Tibial nerve (tissue), 4 donors: ENCODE results near the gene ALKBH8. TPM values are rescaled to one million over a fixed set of nuclear protein-coding genes. Genes with fewer than 3 reads are reported as not detected.

Experiments
- DNase-seq, 2 donors: peaks; one replicate each; pipeline ENCODE4 v3.0.0-alpha.2; 2019; ENCODE audit warnings: low spot score in 2 of 2
- H3K27ac ChIP-seq, 4 donors: fragments of 200-600 bp; sonication (generic) in 3 of 4; one replicate each; pipeline ENCODE4 v1.5.1; 2017 to 2019; ENCODE audit warnings: mild to moderate bottlenecking in 1 of 4
- H3K27me3 ChIP-seq, 2 donors: fragments of 200-600 bp; sonication (generic) in 1 of 2; one replicate each; pipeline versions ENCODE4 v1.5.1 to v1.6.0; 2017 to 2019
- H3K36me3 ChIP-seq, 3 donors: fragments of 200-600 bp; sonication (generic); one replicate each; pipeline ENCODE4 v1.5.1; 2018 to 2019
- H3K4me1 ChIP-seq, 4 donors: fragments of 200-600 bp; sonication (generic) in 3 of 4; one replicate each; pipeline ENCODE4 v1.5.1; 2017 to 2019
- H3K4me3 ChIP-seq, 4 donors: fragments of 200-600 bp; sonication (generic) in 3 of 4; one replicate each; pipeline ENCODE4 v1.5.1; 2017 to 2019; ENCODE audit warnings: mild to moderate bottlenecking in 1 of 4, moderate library complexity in 1 of 4
- H3K9me3 ChIP-seq, 4 donors: fragments of 200-600 bp; sonication (generic) in 3 of 4; one replicate each; pipeline ENCODE4 v1.5.1; 2017 to 2019
- EP300 ChIP-seq, 2 donors: sonication (generic); formaldehyde crosslinking; IDR thresholded peaks; one replicate each; pipeline ENCODE4 v1.6.1; 2017; ENCODE audit warnings: antibody characterized with exemption in 2 of 2, mild to moderate bottlenecking in 1 of 2
- POLR2A ChIP-seq, 2 donors: fragments of 450-650 bp; IDR thresholded peaks; one replicate each; pipeline ENCODE4 v1.6.1; 2017; ENCODE audit warnings: antibody characterized with exemption in 2 of 2, mild to moderate bottlenecking in 2 of 2, moderate library complexity in 2 of 2
- WGBS, 2 donors: methylation state at CpG; one replicate each; pipeline ENCODE4 v1.1.5; 2018; 5-methylcytosine and 5-hydroxymethylcytosine counted together
- total RNA-seq, 4 donors: library from RNA; depleted of rRNA; stranded (reverse); fragments of >200 nt; gene quantifications; one replicate each; pipeline ENCODE4 v1.1.0, GENCODE V29; 2016
- TF ChIP-seq, protein P1 (sequence below), 5 experiments: fragments of 200-600 bp in 3 of 5; fragments of 450-650 bp in 2 of 5; sonication (generic) in 3 of 5; IDR thresholded peaks; one replicate each; pipeline ENCODE4 v1.5.1; 2016 to 2019; ENCODE audit warnings: antibody characterized with exemption in 5 of 5, mild to moderate bottlenecking in 3 of 5, moderate library complexity in 2 of 5

Gene ALKBH8
- total RNA-seq, 4 donors from 2014 or later = 3.6 to 6.3 (median 5.5) TPM

DNA sequence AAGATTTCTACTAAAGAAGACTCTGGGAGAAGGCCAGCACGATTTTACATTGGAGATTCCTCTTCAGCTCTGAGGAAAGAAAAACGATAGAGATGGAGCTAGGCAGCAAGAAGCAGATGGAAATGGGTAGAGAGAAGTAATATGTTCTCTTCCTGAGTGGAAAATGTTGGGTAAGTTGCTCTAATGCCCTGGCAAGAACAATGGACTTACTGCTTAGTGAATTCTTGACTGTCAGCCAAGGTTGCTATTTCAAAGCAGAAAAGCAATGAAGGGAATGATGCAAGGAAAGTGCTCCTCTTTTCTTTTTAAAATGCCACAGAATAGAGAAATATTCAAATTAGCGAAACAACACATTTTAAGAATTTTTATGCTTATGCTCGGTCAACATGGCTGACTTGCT lies 69.5 kb downstream of the ALKBH8 start:
- DNase-seq = no peak
- Histone ChIP-seq H3K4me1 (peaks cover 0 to 9% (median 0%) of the 10 kb centered on the region in 4 donors), H3K9me3 (no peaks in the 10 kb centered on the region), H3K27ac (no peak overlapping the region), H3K27me3 (no peaks in the 10 kb centered on the region), H3K4me3 (no peak overlapping the region), H3K36me3 (peaks cover 0 to 5% (median 0%) of the 10 kb centered on the region in 3 donors)
- no peak for TF ChIP-seq EP300 (IDR thresholded peaks at IDR 0.05)
- no peak for TF ChIP-seq POLR2A (IDR thresholded peaks at IDR 0.05)
- TF ChIP-seq, protein P1, sequence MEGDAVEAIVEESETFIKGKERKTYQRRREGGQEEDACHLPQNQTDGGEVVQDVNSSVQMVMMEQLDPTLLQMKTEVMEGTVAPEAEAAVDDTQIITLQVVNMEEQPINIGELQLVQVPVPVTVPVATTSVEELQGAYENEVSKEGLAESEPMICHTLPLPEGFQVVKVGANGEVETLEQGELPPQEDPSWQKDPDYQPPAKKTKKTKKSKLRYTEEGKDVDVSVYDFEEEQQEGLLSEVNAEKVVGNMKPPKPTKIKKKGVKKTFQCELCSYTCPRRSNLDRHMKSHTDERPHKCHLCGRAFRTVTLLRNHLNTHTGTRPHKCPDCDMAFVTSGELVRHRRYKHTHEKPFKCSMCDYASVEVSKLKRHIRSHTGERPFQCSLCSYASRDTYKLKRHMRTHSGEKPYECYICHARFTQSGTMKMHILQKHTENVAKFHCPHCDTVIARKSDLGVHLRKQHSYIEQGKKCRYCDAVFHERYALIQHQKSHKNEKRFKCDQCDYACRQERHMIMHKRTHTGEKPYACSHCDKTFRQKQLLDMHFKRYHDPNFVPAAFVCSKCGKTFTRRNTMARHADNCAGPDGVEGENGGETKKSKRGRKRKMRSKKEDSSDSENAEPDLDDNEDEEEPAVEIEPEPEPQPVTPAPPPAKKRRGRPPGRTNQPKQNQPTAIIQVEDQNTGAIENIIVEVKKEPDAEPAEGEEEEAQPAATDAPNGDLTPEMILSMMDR (IDR thresholded peaks at IDR 0.05) = no peak
- WGBS, 2 donors = 41 to 45% methylated on average over 4 of the region's 4 CpGs

DNA sequence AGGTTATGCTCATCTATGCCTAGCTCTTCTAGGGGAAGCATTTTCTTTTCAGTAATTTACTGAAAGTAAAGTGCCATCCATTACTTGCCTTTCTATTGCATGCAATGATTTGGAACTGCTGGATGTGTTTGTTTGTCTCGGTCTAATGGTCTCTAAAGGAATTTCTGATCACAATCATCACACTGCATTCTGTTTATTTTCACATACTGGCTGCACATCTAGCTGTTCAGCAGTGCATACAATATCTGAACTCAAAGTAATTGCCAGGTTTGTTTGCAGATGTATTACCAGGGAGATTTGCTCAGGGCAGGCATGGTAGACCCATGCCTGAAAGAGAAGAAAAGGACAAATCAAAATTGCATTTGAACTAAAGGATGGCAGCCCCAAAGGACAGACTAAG lies 71.5 kb downstream of the ALKBH8 start:
- H3K36me3 ChIP-seq = no peaks in the 10 kb centered on the region
- no peaks in the 10 kb centered on the region for H3K9me3 ChIP-seq
- no peak for DNase-seq
- peaks cover 0 to 9% (median 0%) of the 10 kb centered on the region in 4 donors for H3K4me1 ChIP-seq
- H3K27me3 ChIP-seq = no peaks in the 10 kb centered on the region
- TF ChIP-seq, protein P1 (IDR thresholded peaks at IDR 0.05) = no peak
- no peak for TF ChIP-seq POLR2A (IDR thresholded peaks at IDR 0.05)
- no peak for TF ChIP-seq EP300 (IDR thresholded peaks at IDR 0.05)
- H3K27ac ChIP-seq = no peak overlapping the region
- no peak overlapping the region for H3K4me3 ChIP-seq
- 81 to 89% methylated on average over 1 of the region's 1 CpG for WGBS, 2 donors

DNA sequence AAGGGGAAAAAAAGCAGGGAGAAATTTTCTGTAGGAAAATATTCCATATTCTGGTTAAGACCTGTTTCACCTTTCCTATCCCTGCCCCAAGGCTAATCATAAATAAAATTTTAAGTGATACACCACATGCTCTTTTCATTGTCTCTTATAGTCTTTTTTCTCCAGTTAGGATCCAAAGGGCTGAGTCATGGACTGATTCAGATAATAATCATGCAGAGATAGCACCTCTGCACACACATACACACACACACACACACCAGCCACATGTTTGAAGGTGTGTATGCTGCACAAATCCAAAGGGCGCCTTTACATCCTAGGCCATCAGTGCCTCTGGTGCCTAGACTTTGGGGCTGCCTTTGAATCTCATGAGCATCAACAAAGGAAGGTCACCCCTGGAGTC lies 72.4 kb downstream of the ALKBH8 start:
- H3K4me1 ChIP-seq = peaks cover 0 to 9% (median 0%) of the 10 kb centered on the region in 4 donors
- no peaks in the 10 kb centered on the region for H3K9me3 ChIP-seq
- no peak for DNase-seq
- H3K4me3 ChIP-seq = no peak overlapping the region
- 95 to 100% methylated on average over 1 of the region's 1 CpG for WGBS, 2 donors
- no peak overlapping the region for H3K27ac ChIP-seq
- TF ChIP-seq EP300 (IDR thresholded peaks at IDR 0.05) (no peak), POLR2A (IDR thresholded peaks at IDR 0.05) (no peak)
- TF ChIP-seq, protein P1 (IDR thresholded peaks at IDR 0.05) = no peak
- H3K36me3 ChIP-seq = no peaks in the 10 kb centered on the region
- no peaks in the 10 kb centered on the region for H3K27me3 ChIP-seq

DNA sequence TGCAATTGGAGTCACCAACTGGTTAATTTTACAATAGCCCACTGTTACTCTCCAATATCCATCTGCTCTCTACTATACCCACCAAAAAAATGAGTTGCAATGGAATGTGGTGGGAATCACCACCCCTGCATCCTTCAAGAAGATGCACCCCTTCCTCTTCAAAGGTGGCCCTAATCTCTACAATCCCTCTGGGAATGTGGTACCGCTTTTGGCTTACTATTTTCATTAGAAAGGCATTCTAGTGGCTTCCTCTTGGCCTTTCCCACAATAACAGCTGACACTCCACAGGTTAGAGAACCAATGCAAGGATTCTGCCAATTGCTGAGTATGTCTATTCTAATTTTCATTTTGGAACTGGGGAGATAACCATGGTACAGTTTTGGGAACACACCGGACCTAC lies 74.7 kb downstream of the ALKBH8 start:
- WGBS, 2 donors = 80 to 88% methylated on average over 2 of the region's 2 CpGs
- no peak for TF ChIP-seq POLR2A (IDR thresholded peaks at IDR 0.05)
- TF ChIP-seq EP300 (IDR thresholded peaks at IDR 0.05) = no peak
- TF ChIP-seq, protein P1 (IDR thresholded peaks at IDR 0.05) = no peak
- Histone ChIP-seq H3K4me3 (no peak overlapping the region), H3K4me1 (peaks cover 0 to 3% (median 0%) of the 10 kb centered on the region in 4 donors), H3K27me3 (no peaks in the 10 kb centered on the region), H3K9me3 (no peaks in the 10 kb centered on the region), H3K27ac (no peak overlapping the region), H3K36me3 (no peaks in the 10 kb centered on the region)
- no peak for DNase-seq

- Histone ChIP-seq H3K4me3 (no peak overlapping the region), H3K4me1 (no peaks in the 10 kb centered on the region), H3K36me3 (no peaks in the 10 kb centered on the region), H3K9me3 (no peaks in the 10 kb centered on the region), H3K27ac (no peak overlapping the region), H3K27me3 (no peaks in the 10 kb centered on the region)
- no peak for DNase-seq
- TF ChIP-seq, protein P1 (IDR thresholded peaks at IDR 0.05) = no peak
- TF ChIP-seq EP300 (IDR thresholded peaks at IDR 0.05) (no peak), POLR2A (IDR thresholded peaks at IDR 0.05) (no peak)
Observed at GRCh38 chr11:107482234-107482633, 83.3 kb downstream of the ALKBH8 start.
